ENCODE measurements around the gene HOMER3. TPM values are rescaled to one million over a fixed set of nuclear protein-coding genes. Genes with fewer than 3 reads are reported as not detected.

HOMER3 gene
- total and polyA plus RNA-seq, 2 experiments from 2014 or later: 47.0 to 62.7 TPM

DNA sequence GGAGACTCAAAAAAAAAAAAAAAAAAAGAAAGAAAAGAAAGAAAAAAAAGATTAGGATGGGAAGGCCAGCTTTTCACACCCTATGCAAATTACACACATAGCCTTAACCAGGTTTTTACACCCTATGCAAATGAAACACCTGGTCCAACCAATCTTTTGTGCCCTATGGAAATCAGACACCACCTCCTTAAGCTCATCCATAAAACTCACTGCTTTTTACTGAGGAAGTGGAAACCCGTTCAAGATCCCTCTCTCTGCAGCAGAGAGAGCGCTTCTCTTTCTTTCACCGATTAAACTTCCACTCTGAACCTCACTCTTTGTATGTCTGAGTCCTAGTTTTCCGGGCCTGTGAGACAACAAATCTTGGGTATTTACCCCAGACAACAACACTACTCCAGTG is 25.3 kb upstream of the HOMER3 start:
- H3K9me3 ChIP-seq (ENCODE audit: low read depth): no peaks in the 10 kb centered on the region
- DNase-seq (ENCODE audit: low read depth in 1 of 2, low spot score in 1 of 2): no peak
- no peaks in the 10 kb centered on the region for H3K4me1 ChIP-seq (ENCODE audit: low read depth)
- no peak overlapping the region for H3K4me3 ChIP-seq
- no peak for TF ChIP-seq CTCF (IDR thresholded peaks at IDR 0.05; ENCODE audit: low read depth, low read length)
- no peaks in the 10 kb centered on the region for H3K36me3 ChIP-seq
- peaks cover 14% of the 10 kb centered on the region for H3K27me3 ChIP-seq
- H3K27ac ChIP-seq: no peak overlapping the region

- no peaks in the 10 kb centered on the region for H3K4me1 ChIP-seq (ENCODE audit: low read depth)
- H3K36me3 ChIP-seq: no peaks in the 10 kb centered on the region
- H3K27me3 ChIP-seq: peaks cover 14% of the 10 kb centered on the region
- no peaks in the 10 kb centered on the region for H3K9me3 ChIP-seq (ENCODE audit: low read depth)
- H3K27ac ChIP-seq: no peak overlapping the region
- no peak for DNase-seq (ENCODE audit: low read depth in 1 of 2, low spot score in 1 of 2)
- TF ChIP-seq CTCF (IDR thresholded peaks at IDR 0.05; ENCODE audit: low read depth, low read length): no peak
- H3K4me3 ChIP-seq: no peak overlapping the region
These were observed 23.1 kb upstream of the HOMER3 start for GRCh38 chr19:18964121-18964520.

DNA sequence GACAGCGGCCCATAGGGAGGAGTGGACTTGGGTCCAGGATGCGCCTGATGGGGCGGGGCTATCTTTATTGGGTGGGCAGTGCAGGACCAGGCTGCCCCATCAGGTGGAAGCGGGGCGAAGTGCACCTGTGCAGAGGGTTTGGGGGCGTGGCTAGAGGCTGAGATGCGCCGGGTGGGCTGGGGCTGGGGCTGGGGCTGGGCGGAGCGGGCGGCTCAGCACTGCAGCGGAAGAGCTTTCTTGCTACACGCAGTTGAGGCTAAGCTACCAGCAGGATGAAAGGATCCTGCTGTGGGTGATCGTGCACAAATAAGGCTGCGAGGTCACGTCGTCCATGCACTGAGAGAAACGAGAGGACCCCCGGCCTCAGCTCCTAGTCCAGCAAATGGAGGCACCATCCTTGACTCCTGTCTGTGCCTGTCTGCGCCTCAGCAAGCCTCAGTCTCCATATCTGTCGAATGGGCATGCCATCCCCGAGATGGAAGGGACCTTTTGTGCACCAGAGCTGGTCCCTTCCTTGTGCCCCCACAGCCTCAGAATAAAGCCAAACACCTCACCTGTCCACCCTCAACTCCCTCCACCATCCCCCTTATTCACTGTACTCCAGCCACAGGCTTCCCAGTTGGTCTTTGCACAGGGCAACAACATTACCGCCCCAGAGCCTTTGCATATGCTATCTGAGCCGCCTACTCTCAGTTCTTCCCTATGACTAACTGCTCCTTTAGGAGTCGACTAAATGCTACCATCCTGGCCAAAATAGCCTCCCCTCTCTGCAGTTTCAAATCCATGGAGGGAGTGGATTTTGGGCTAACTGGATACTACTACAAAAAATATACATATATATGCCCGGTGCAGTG is 21.0 kb upstream of the HOMER3 start:
- Histone ChIP-seq H3K27me3 (peaks cover 14% of the 10 kb centered on the region), H3K4me1 (ENCODE audit: low read depth) (no peaks in the 10 kb centered on the region), H3K36me3 (no peaks in the 10 kb centered on the region), H3K9me3 (ENCODE audit: low read depth) (no peaks in the 10 kb centered on the region), H3K27ac (no peak overlapping the region), H3K4me3 (no peak overlapping the region)
- DNase-seq (ENCODE audit: low read depth in 1 of 2, low spot score in 1 of 2): peak in 1 of 2 donors; percentile 12
- TF ChIP-seq CTCF (IDR thresholded peaks at IDR 0.05; ENCODE audit: low read depth, low read length): no peak

DNA sequence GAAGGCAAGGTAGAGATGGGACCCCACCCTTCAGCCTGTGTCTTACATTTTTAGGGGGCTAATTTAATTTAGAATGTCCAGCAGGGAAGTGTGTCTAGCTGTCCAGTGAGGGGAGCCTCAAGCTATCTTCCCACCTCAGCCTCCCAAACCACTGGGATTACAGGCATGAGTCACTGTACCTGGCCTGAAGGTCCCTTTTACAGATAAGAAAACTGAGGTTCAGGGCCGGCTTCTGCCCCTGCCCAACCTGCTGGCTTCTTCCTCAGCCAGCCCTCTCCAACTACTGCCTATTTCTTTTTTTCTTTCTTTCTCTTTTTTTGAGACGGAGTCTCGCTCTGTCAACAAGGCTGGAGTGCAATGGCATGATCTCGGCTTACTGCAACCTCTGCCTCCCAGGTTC is 19.4 kb upstream of the HOMER3 start:
- TF ChIP-seq CTCF (IDR thresholded peaks at IDR 0.05; ENCODE audit: low read depth, low read length): no peak
- no peaks in the 10 kb centered on the region for H3K36me3 ChIP-seq
- H3K27ac ChIP-seq: no peak overlapping the region
- H3K9me3 ChIP-seq (ENCODE audit: low read depth): no peaks in the 10 kb centered on the region
- DNase-seq (ENCODE audit: low read depth in 1 of 2, low spot score in 1 of 2): no peak
- H3K4me1 ChIP-seq (ENCODE audit: low read depth): no peaks in the 10 kb centered on the region
- H3K27me3 ChIP-seq: peaks cover 14% of the 10 kb centered on the region
- H3K4me3 ChIP-seq: no peak overlapping the region

DNA sequence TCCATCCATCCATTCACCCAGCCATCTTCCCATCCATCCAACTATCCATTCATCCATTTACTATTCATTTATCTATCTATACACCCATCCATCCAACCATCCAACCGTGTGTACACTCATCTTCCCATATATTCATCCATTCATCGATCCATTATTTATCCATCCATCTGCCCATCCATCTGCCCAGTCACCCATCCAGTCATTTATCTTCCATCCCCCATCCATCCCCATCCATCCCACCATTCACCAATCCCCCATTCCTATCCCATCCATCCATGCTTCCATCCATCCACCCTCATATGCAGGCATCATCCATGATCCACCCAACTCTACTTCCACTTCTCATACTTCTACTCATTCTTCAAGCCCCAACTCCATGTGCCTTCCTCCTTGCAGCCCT is 14.0 kb upstream of the HOMER3 start:
- TF ChIP-seq CTCF (IDR thresholded peaks at IDR 0.05; ENCODE audit: low read depth, low read length): no peak
- H3K27me3 ChIP-seq: no peaks in the 10 kb centered on the region
- DNase-seq (ENCODE audit: low read depth in 1 of 2, low spot score in 1 of 2): no peak
- no peak overlapping the region for H3K4me3 ChIP-seq
- H3K9me3 ChIP-seq (ENCODE audit: low read depth): no peaks in the 10 kb centered on the region
- no peaks in the 10 kb centered on the region for H3K36me3 ChIP-seq
- H3K4me1 ChIP-seq (ENCODE audit: low read depth): no peaks in the 10 kb centered on the region
- no peak overlapping the region for H3K27ac ChIP-seq
